HG03095 (cell line): Measurements from ENCODE around the gene SULT2B1.
"Not testable (repeated sequence)": the region's sequence is repeated elsewhere in the genome, so short reads cannot be mapped to it uniquely, and the experiment has no call there.

Source experiments
- ATAC-seq: cut with Tn5 transposase; IDR thresholded peaks from one replicate; pipeline ENCODE4 v1.9.1; 2021; ENCODE audit warnings: moderate library complexity; ENCODE audit not compliant: unreplicated experiment

The SULT2B1 gene

GRCh38 chr19:48618278-48618915 is 66.4 kb downstream of the SULT2B1 start:
- ATAC-seq: no peak

DNA sequence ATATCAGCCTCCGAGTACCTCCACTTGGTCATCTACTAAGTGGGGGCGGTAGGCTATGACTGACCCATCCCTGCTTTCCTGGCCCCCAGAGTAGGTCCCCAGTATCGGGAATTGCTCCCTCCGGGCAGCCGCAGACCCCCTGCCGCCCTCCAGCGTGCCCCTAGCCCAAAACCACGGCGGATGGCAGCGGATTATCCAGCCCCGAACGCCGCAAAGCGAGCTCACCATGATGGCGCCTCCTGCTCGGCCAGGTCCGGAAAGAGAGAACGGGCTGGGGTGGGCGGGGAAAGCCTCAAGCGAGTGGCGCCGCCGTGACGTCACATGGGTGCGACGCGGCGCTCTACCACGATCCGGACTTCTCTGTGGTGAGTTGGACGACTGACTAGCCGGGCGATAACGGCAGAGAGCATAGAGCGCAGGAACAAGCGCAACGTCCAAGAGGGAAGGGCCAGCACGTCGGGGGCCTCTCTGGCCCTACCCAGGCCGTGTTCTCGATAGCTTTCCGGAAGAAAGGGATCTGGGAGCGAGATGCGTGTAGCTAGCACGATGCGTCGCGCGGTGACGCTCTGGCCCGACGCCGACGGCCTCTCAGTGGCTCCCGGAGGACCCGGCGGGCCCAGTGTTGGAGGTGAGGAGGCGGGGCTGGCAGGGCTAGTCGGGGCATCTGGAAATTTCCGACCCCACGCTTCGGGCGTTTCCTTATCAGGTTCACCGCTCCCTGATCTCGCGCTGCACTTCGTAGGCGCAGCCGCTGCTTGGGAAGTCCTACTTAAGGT is 67.1 kb downstream of the SULT2B1 start, which contains the start of the genes RPL18 and SPHK2:
Gene RPL18, minus strand, starts transcription at position 263 of the 776 bp plus-strand sequence. Its CDS starts 35 bp downstream, at position 228.
Gene SPHK2, plus strand, starts transcription at position 591 of the 776 bp plus-strand sequence. CDS start 1,009 bp downstream, outside the sequence.
- peak; percentile 77 for ATAC-seq

- no peak for ATAC-seq
Observed at GRCh38 chr19:48619692-48620585, 68.0 kb downstream of the SULT2B1 start.

GRCh38 chr19:48623556-48624066 is 71.6 kb downstream of the SULT2B1 start:
- no peak for ATAC-seq

DNA sequence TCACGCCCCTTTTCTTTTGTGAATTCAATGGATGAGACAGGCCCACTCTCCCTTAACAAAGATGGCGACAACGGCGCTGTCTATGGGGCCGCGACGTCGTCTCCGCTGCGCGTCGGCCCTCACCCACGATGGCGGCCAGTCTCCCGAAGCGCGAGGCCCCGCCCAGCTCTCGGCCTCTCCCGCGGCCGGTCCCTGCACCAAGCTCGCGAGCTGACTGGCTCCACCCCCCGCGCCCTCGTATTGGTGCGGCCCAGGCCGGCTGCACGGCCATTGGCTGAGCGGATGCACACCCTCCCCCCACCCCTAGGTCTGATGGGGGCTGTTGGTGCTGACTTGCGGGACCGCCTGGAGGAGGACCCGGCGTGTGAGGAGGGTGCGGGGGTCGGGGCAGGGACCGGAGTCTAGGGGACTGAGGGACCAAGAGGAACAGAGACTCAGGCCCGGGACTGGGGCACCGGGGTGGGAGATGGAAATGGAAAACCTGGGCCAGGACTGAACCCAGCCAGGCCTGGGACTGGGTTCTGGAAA is 72.2 kb downstream of the SULT2B1 start:
- peak; percentile 46 for ATAC-seq

GRCh38 chr19:48624791-48625723 is 73.1 kb downstream of the SULT2B1 start:
- no peak for ATAC-seq

DNA sequence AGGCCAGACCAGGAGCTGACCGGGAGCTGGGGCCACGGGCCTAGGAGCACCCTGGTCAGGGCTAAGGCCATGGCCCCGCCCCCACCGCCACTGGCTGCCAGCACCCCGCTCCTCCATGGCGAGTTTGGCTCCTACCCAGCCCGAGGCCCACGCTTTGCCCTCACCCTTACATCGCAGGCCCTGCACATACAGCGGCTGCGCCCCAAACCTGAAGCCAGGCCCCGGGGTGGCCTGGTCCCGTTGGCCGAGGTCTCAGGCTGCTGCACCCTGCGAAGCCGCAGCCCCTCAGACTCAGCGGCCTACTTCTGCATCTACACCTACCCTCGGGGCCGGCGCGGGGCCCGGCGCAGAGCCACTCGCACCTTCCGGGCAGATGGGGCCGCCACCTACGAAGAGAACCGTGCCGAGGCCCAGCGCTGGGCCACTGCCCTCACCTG is 73.9 kb downstream of the SULT2B1 start:
- no peak for ATAC-seq

DNA sequence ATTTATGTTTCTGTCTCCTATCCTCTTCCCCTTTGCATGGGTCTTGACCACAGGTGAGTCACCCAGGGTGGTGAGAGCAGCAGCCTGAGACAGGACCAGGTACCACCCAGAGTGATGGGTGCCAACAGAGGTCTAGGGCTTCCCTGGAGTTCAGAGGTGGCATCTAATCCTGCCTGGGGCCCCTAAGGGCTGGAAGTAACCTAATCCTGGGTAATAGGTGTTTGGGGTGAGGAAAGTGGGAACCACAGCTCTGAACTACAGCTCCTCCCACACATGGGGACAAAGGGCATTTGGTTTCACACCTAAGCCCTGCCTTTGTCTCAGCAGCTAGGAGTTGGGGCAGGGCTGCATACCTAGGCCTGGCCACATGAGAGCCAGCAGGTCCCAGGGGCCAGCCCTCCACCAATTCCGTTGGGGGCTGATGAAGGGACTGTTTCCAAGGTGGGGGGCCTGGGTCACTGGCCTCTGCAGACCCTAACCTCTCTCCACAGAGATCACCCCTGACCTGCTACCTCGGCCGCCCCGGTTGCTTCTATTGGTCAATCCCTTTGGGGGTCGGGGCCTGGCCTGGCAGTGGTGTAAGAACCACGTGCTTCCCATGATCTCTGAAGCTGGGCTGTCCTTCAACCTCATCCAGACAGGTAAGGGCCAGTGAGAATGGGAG is 75.4 kb downstream of the SULT2B1 start:
- ATAC-seq: no peak

DNA sequence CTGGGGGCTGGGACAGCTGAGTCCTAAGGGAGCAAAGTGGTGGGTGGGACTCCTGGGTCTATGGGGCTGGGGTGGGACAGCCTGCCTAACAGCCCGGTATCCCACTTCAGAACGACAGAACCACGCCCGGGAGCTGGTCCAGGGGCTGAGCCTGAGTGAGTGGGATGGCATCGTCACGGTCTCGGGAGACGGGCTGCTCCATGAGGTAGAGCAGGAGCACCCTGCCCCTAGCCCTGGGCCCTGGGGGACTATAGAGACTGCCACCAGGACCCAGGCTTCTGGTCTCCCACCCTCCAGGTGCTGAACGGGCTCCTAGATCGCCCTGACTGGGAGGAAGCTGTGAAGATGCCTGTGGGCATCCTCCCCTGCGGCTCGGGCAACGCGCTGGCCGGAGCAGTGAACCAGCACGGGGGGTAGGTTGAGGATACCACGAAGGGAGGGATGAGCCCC is 75.9 kb downstream of the SULT2B1 start:
- no peak for ATAC-seq

- ATAC-seq: no peak
Observed at GRCh38 chr19:48628486-48629296, 76.7 kb downstream of the SULT2B1 start.

DNA sequence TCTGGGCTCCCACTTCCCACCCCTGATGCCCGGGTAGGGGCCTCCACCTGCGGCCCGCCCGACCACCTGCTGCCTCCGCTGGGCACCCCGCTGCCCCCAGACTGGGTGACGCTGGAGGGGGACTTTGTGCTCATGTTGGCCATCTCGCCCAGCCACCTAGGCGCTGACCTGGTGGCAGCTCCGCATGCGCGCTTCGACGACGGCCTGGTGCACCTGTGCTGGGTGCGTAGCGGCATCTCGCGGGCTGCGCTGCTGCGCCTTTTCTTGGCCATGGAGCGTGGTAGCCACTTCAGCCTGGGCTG is 77.3 kb downstream of the SULT2B1 start:
- ATAC-seq: no peak

DNA sequence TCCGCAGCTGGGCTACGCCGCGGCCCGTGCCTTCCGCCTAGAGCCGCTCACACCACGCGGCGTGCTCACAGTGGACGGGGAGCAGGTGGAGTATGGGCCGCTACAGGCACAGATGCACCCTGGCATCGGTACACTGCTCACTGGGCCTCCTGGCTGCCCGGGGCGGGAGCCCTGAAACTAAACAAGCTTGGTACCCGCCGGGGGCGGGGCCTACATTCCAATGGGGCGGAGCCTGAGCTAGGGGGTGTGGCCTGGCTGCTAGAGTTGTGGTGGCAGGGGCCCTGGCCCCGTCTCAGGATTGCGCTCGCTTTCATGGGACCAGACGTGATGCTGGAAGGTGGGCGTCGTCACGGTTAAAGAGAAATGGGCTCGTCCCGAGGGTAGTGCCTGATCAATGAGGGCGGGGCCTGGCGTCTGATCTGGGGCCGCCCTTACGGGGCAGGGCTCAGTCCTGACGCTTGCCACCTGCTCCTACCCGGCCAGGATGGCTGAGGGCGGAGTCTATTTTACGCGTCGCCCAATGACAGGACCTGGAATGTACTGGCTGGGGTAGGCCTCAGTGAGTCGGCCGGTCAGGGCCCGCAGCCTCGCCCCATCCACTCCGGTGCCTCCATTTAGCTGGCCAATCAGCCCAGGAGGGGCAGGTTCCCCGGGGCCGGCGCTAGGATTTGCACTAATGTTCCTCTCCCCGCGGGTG is 77.8 kb downstream of the SULT2B1 start:
- ATAC-seq: no peak

GRCh38 chr19:48630296-48631063 is 78.5 kb downstream of the SULT2B1 start:
- no peak for ATAC-seq

DNA sequence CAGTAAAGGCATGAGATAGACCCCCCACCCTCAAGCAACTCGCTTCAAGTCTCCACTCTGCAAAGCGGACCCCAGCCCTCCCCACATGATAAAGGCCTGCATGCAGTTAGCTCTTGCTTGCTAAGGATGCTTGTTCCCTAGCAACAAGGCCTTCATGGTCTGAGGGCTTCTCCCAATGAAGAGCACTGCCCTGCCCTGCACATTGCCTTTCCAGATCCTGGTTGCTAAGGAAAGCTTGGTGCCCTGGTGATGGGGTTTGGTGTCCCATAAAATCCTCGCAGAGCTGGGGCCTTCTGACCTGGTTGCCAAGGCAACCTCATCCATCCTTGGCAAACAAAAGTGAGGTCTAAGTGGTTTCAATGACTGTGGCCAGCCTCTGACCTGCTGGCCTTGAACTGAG is 79.3 kb downstream of the SULT2B1 start:
- ATAC-seq: no peak

- not testable (repeated sequence) for ATAC-seq
Observed at GRCh38 chr19:48632286-48632685, 80.3 kb downstream of the SULT2B1 start.

GRCh38 chr19:48632692-48633147 is 80.7 kb downstream of the SULT2B1 start:
- ATAC-seq: no peak
